GM19328 (cell line): ENCODE results near the gene FAM8A1.
A peak's percentile ranks its signal among the peaks of the same experiment; 100 is the strongest.

Experiments
- ATAC-seq: cut with Tn5 transposase; IDR thresholded peaks from one replicate; pipeline ENCODE4 v1.9.1; 2021; ENCODE audit warnings: mild to moderate bottlenecking, moderate library complexity; ENCODE audit not compliant: unreplicated experiment

Gene FAM8A1

GRCh38 chr6:17600527-17601385, 654 bp downstream of the FAM8A1 start:
- peak; percentile 49 for ATAC-seq

- no peak for ATAC-seq
These were observed 1.2 kb downstream of the FAM8A1 start for GRCh38 chr6:17601386-17601703.

- no peak for ATAC-seq
These were observed 2.8 kb downstream of the FAM8A1 start for GRCh38 chr6:17602888-17603287.

GRCh38 chr6:17606606-17607005, 6.5 kb downstream of the FAM8A1 start:
- ATAC-seq: no peak

- no peak for ATAC-seq
These were observed 10.7 kb downstream of the FAM8A1 start for GRCh38 chr6:17610835-17611234.

GRCh38 chr6:17612048-17612447, 11.9 kb downstream of the FAM8A1 start:
- no peak for ATAC-seq

GRCh38 chr6:17615794-17616193, 15.7 kb downstream of the FAM8A1 start:
- no peak for ATAC-seq

- peak; percentile 63 for ATAC-seq
These were observed 20.9 kb downstream of the FAM8A1 start for GRCh38 chr6:17621003-17621402.

- no peak for ATAC-seq
These were observed 22.0 kb downstream of the FAM8A1 start for GRCh38 chr6:17622144-17622543.

GRCh38 chr6:17624396-17624795, 24.3 kb downstream of the FAM8A1 start:
- no peak for ATAC-seq

GRCh38 chr6:17628873-17629272, 28.8 kb downstream of the FAM8A1 start:
- ATAC-seq: peak; percentile 61

- no peak for ATAC-seq
These were observed 29.9 kb downstream of the FAM8A1 start for GRCh38 chr6:17629824-17630510.

GRCh38 chr6:17630511-17631073, 30.5 kb downstream of the FAM8A1 start:
- ATAC-seq: no peak

- no peak for ATAC-seq
These were observed 32.8 kb downstream of the FAM8A1 start for GRCh38 chr6:17632934-17633333.

GRCh38 chr6:17633465-17634188, 33.5 kb downstream of the FAM8A1 start:
- ATAC-seq: no peak

- no peak for ATAC-seq
These were observed 35.5 kb downstream of the FAM8A1 start for GRCh38 chr6:17635568-17635967.

- no peak for ATAC-seq
These were observed 38.2 kb downstream of the FAM8A1 start for GRCh38 chr6:17638212-17638715.

GRCh38 chr6:17640477-17640917, 40.4 kb downstream of the FAM8A1 start:
- ATAC-seq: no peak

- no peak for ATAC-seq
These were observed 48.6 kb downstream of the FAM8A1 start for GRCh38 chr6:17648745-17649144.

GRCh38 chr6:17650656-17651309, 50.7 kb downstream of the FAM8A1 start:
- ATAC-seq: no peak
